ENCODE results near the gene C17orf58. TPM values are rescaled to one million over a fixed set of nuclear protein-coding genes. Genes with fewer than 3 reads are reported as not detected.

Gene C17orf58
- total and polyA plus RNA-seq, 2 of the 8 experiments (the other 6 are each of a cell fraction or from before 2014, with no cell fraction given), result 22.6 to 24.1 TPM

Small RNA genes within 50 kb of the gene (small RNA-seq; reads per million reads assigned to genes)
- gene RN7SL622P (ENCODE audit: insufficient read depth), result not detected

Other genes with a start within 250 kb of the C17orf58 start
- gene BPTF, start 171.0 kb downstream of the C17orf58 start, total RNA-seq (2021; fragmentation: NEBNext Ultra II Directional; extraction: Animal tissue kit (Norgen Biotek cat#: 25700)), result 223 and 228 TPM in 2 replicates
- gene BPTF, start 171.0 kb downstream of the C17orf58 start, polyA plus RNA-seq (2011; rRNA removed), result 86.0 and 107 TPM in 2 replicates
- 599 and 612 TPM in 2 replicates for gene KPNA2, start 39.3 kb upstream of the C17orf58 start, total RNA-seq (2021; fragmentation: NEBNext Ultra II Directional; extraction: Animal tissue kit (Norgen Biotek cat#: 25700))
- 282 and 413 TPM in 2 replicates for gene KPNA2, start 39.3 kb upstream of the C17orf58 start, polyA plus RNA-seq (2011; rRNA removed)

All from H1 (cell line).